HepG2 (cell line): ENCODE data around the gene CIBAR2. TPM values are rescaled to one million over a fixed set of nuclear protein-coding genes. Genes with fewer than 3 reads are reported as not detected.

Experiments used
- ATAC-seq: fragments of 200-7000 bp; cut with Tn5 transposase; 3 replicates; pipeline ENCODE4 v1.9.1; 2020; ENCODE audit warnings: mild to moderate bottlenecking, moderate library complexity
- BruUV-seq: library from RNA; stranded (reverse); fragments of 400-500 nt; replicated peaks from 2 replicates; lab custom pipeline; 2021; lab: Mats Ljungman, UMichigan
- CTCF ChIA-PET: fragments of 300-600 bp; formaldehyde crosslinking; extraction: SDS; loops from one replicate; lab custom pipeline; 2021; ENCODE audit warnings: low total read pairs, inconsistent platforms, low intra/inter-chr PET ratio; lab: Yijun Ruan, JAX
- POLR2A ChIA-PET: fragments of 350-600 bp; sonication (Branson Sonifier 250); formaldehyde crosslinking; loops from one replicate; lab custom pipeline; 2020; ENCODE audit warnings: antibody characterized with exemption, inconsistent platforms; lab: Yijun Ruan, JAX
- DNase-seq: peaks from one replicate; pipeline ENCODE4 v3.0.0-alpha.2; 2015; ENCODE audit warnings: low spot score
- FAIRE-seq: peaks from 3 replicates; lab custom pipeline; 2011; peaks lifted over from hg19 to GRCh38; lab: Jason Lieb, UNC
- H2AFZ ChIP-seq: one replicate; pipeline ENCODE4 v1.6.1; 2011; ENCODE audit warnings: low read length, inconsistent platforms
- H3K27ac ChIP-seq: fragments of 300-600 bp; 3 replicates; pipeline ENCODE4 v1.8.0; 2011; ENCODE audit warnings: mixed run types, mild to moderate bottlenecking, mixed read lengths, low read length, inconsistent platforms; ENCODE audit not compliant: insufficient read depth; ENCODE audit errors: extremely low read length
- H3K27me3 ChIP-seq, 2 experiments: fragments of 200-600 bp in 1 of 2; 2 replicates in 1 of 2; 3 replicates in 1 of 2; pipeline versions ENCODE4 v1.6.0 to v1.8.0; 2011; ENCODE audit warnings: low read length in 2 of 2, mild to moderate bottlenecking in 2 of 2, moderate library complexity in 2 of 2, inconsistent platforms in 1 of 2; ENCODE audit not compliant: insufficient read depth in 2 of 2, control insufficient read depth in 1 of 2
- H3K36me3 ChIP-seq, 2 experiments: fragments of 200-600 bp in 1 of 2; replicated peaks in 1 of 2; 2 replicates in 1 of 2; 3 replicates in 1 of 2; pipeline versions ENCODE4 v1.5.1 to v1.8.0; 2011; ENCODE audit warnings: low read length in 2 of 2, inconsistent platforms in 1 of 2; ENCODE audit not compliant: insufficient read depth in 2 of 2, control insufficient read depth in 1 of 2
- H3K4me1 ChIP-seq: 2 replicates; pipeline ENCODE4 v1.5.1; 2012; ENCODE audit warnings: low read length, inconsistent platforms; ENCODE audit not compliant: insufficient read depth
- H3K4me2 ChIP-seq: 2 replicates; pipeline ENCODE4 v1.6.0; 2011; ENCODE audit warnings: low read depth, low read length, inconsistent platforms
- H3K4me3 ChIP-seq, 3 experiments: fragments of 200-600 bp in 1 of 3; sonication (generic), shearing (Covaris generic) in 1 of 3; replicated peaks in 1 of 3; 2 replicates each; pipeline ENCODE4 v1.5.1; 2011 to 2016; ENCODE audit warnings: low read length in 3 of 3, inconsistent platforms in 2 of 3, low read depth in 2 of 3, mild to moderate bottlenecking in 2 of 3, control low read depth in 1 of 3, mixed read lengths in 1 of 3; ENCODE audit not compliant: insufficient read depth in 1 of 3
- H3K79me2 ChIP-seq: one replicate; pipeline ENCODE4 v1.6.1; 2011; ENCODE audit warnings: low read length, inconsistent platforms; ENCODE audit not compliant: insufficient read depth
- H3K9ac ChIP-seq: 2 replicates; pipeline ENCODE4 v1.6.0; 2011; ENCODE audit warnings: mild to moderate bottlenecking, low read depth, low read length, inconsistent platforms; ENCODE audit not compliant: insufficient read depth
- H3K9me3 ChIP-seq: 2 replicates; pipeline ENCODE4 v1.5.1; 2012; ENCODE audit warnings: mild to moderate bottlenecking, low read length
- H4K20me1 ChIP-seq: 2 replicates; pipeline ENCODE4 v1.6.0; 2011; ENCODE audit warnings: inconsistent platforms, mild to moderate bottlenecking, low read length, moderate library complexity; ENCODE audit not compliant: insufficient read depth
- AFF4 ChIP-seq: sonication (generic); formaldehyde crosslinking; IDR thresholded peaks from 2 replicates; pipeline ENCODE4 v1.4.0; 2020; ENCODE audit warnings: missing genetic modification reagents
- FOXK1 ChIP-seq: sonication (generic); formaldehyde crosslinking; IDR thresholded peaks from 2 replicates; pipeline ENCODE4 v1.4.0; 2020; ENCODE audit warnings: low read depth, missing genetic modification reagents, borderline replicate concordance
- HMG20A ChIP-seq: IDR thresholded peaks from 2 replicates; pipeline ENCODE4 v1.6.1; 2016; ENCODE audit warnings: borderline replicate concordance
- REPIN1 ChIP-seq: sonication (generic); formaldehyde crosslinking; IDR thresholded peaks from 2 replicates; pipeline ENCODE4 v1.8.0; 2022; ENCODE audit warnings: missing genetic modification reagents, low read depth, mild to moderate bottlenecking, borderline replicate concordance
- TBX2 ChIP-seq: sonication (generic); formaldehyde crosslinking; IDR thresholded peaks from 2 replicates; pipeline ENCODE4 v1.5.0; 2020; ENCODE audit warnings: missing genetic modification reagents, mild to moderate bottlenecking, borderline replicate concordance
- TFDP1 ChIP-seq: IDR thresholded peaks from 2 replicates; pipeline ENCODE4 v1.6.1; 2016; ENCODE audit warnings: missing compliant biosample characterization, missing genetic modification reagents, borderline replicate concordance
- ZMYM3 ChIP-seq: sonication (generic); formaldehyde crosslinking; IDR thresholded peaks from 2 replicates; pipeline ENCODE4 v1.5.1; 2020; ENCODE audit warnings: mild to moderate bottlenecking, missing genetic modification reagents
- ZNF660 ChIP-seq: sonication (generic); formaldehyde crosslinking; IDR thresholded peaks from 2 replicates; pipeline ENCODE4 v1.5.1; 2020; ENCODE audit warnings: mild to moderate bottlenecking, low read depth, missing genetic modification reagents, borderline replicate concordance
- ZNF687 ChIP-seq: sonication (generic); formaldehyde crosslinking; IDR thresholded peaks from 2 replicates; pipeline ENCODE4 v1.5.1; 2020; ENCODE audit warnings: mild to moderate bottlenecking, missing genetic modification reagents, moderate library complexity
- ZNF761 ChIP-seq: sonication (generic); formaldehyde crosslinking; conservative IDR thresholded peaks from 2 replicates; pipeline ENCODE4 v1.4.0; 2020; ENCODE audit warnings: mild to moderate bottlenecking, missing genetic modification reagents
- ZNF879 ChIP-seq: sonication (generic); formaldehyde crosslinking; IDR thresholded peaks from 2 replicates; pipeline ENCODE4 v1.8.1; 2023; ENCODE audit warnings: missing genetic modification reagents
- WGBS: methylation state at CpG from one replicate; pipeline ENCODE4 v1.1.6; 2017; ENCODE audit warnings: low lambda C conversion rate; 5-methylcytosine and 5-hydroxymethylcytosine counted together
- in situ Hi-C: cut with HindIII; loops from 2 replicates; pipeline ENCODE4 v1.10.0; 2017; ENCODE audit warnings: low pct_unique_long_range_greater_than_20kb; ENCODE audit not compliant: extremely low pct_ligation_motif_present
- intact Hi-C: fragments of 100-400 bp; cut with micrococcal nuclease; formaldehyde crosslinking; loops from one replicate; pipeline ENCODE4 v1.10.0; 2022; ENCODE audit not compliant: unreplicated experiment
- polyA plus RNA-seq, 8 experiments: library from polyadenylated mRNA; depleted of rRNA in 3 of 8; stranded (reverse) in 7 of 8; unstranded in 1 of 8; fragments of >200 nt; fragmentation: Illumina TruSeq in 4 of 8; extraction: Trizol in 4 of 8; gene quantifications; 2 replicates each; pipeline versions ENCODE4 v1.2.1 to v1.2.3, GENCODE V29; 2011 to 2016; ENCODE audit warnings: low read depth in 4 of 8, missing spikeins in 1 of 8, mixed read lengths in 1 of 8; ENCODE audit not compliant: insufficient read depth in 1 of 8
- total RNA-seq, 5 experiments: library from RNA; depleted of rRNA; stranded (reverse); fragments of >200 nt; fragmentation: Illumina TruSeq; extraction: Trizol; gene quantifications; 2 replicates each; pipeline ENCODE4 v1.2.3, GENCODE V29; 2016; ENCODE audit warnings: low read depth in 1 of 5

CIBAR2 gene
- total and polyA plus RNA-seq, 2 of the 13 experiments (the other 11 are each of a cell fraction or from before 2014, with no cell fraction given): not detected

- 0 out of 2 replicates have a peak, but pooled peaks have one; percentile 3 for TF ChIP-seq TBX2 (CRISPR knock-in tag)
- 0 out of 2 replicates have a peak, but pooled peaks have one; percentile 7 for TF ChIP-seq HMG20A
These were observed 40.2 kb upstream of the CIBAR2 start (continued) for GRCh38 chr16:85152414-85153030.

- in situ Hi-C loops: loop anchor here (10.0 kb wide), 1 partner anchor 63 kb away; no protein-coding TSS in a partner anchor
- peaks cover 68% of the 10 kb centered on the region for H3K4me1 ChIP-seq
- H2AFZ ChIP-seq: no peak overlapping the region
- DNase-seq: no peak
- ATAC-seq: peak; percentile 70
- ChIA-PET CTCF (no interaction called here), POLR2A (interaction anchor here (0.7 to 3.0 kb wide), 5 partner anchors 9 to 372 kb away, joined by 3 to 24 read pairs (median 16); no protein-coding TSS in a partner anchor)
- H3K9me3 ChIP-seq: no peaks in the 10 kb centered on the region
- no TSS peak for BruUV-seq
- 19% methylated on average over 23 of the region's 24 CpGs for WGBS
- no peak for FAIRE-seq
- intact Hi-C loops: no loop called here
- no peaks in the 10 kb centered on the region for H3K79me2 ChIP-seq
- peak overlapping the region in 1 of 3 experiments; percentile 56; a peak in 2 of 6 replicates for H3K4me3 ChIP-seq
- no peaks in the 10 kb centered on the region for H3K36me3 ChIP-seq
- H4K20me1 ChIP-seq: no peaks in the 10 kb centered on the region
- 0 out of 2 replicates have a peak overlapping the region, but pooled peaks have one; percentile 3 for H3K9ac ChIP-seq
- peaks cover 4 to 23% of the 10 kb centered on the region in 2 experiments for H3K27me3 ChIP-seq
- H3K27ac ChIP-seq: no peak overlapping the region
- H3K4me2 ChIP-seq: peak overlapping the region; percentile 72
- TF ChIP-seq ZNF879 (CRISPR knock-in tag) (no peak), ZNF687 (CRISPR knock-in tag) (peak; percentile 78), ZMYM3 (CRISPR knock-in tag) (peak; percentile 13; the same call in 1 of the 2 replicates), TFDP1 (CRISPR knock-in tag) (no peak), AFF4 (CRISPR knock-in tag) (no peak), REPIN1 (CRISPR knock-in tag) (no peak), ZNF761 (CRISPR knock-in tag) (no peak; the same call in 1 of the 2 replicates), FOXK1 (no peak), ZNF660 (CRISPR knock-in tag) (no peak)
These were observed 39.5 kb upstream of the CIBAR2 start for GRCh38 chr16:85151603-85152413.
